ENCODE measurements around the gene FOXP2.

GRCh38 chr7:114527589-114527988, 113.0 kb downstream of the FOXP2 start:
- TF ChIP-seq CTCF (conservative IDR thresholded peaks at IDR 0.05; ENCODE audit: low read length): no peak
- TF ChIP-seq EZH2phosphoT487 (IDR thresholded peaks at IDR 0.05; ENCODE audit: borderline replicate concordance): no peak

Data from Loucy (cell line).